GM18907 (cell line): ENCODE measurements around the gene CAPN11.

Source experiments
- ATAC-seq: cut with Tn5 transposase; IDR thresholded peaks from one replicate; pipeline ENCODE4 v1.9.1; 2021; ENCODE audit warnings: mild to moderate bottlenecking, moderate library complexity; ENCODE audit not compliant: unreplicated experiment

Gene CAPN11

DNA sequence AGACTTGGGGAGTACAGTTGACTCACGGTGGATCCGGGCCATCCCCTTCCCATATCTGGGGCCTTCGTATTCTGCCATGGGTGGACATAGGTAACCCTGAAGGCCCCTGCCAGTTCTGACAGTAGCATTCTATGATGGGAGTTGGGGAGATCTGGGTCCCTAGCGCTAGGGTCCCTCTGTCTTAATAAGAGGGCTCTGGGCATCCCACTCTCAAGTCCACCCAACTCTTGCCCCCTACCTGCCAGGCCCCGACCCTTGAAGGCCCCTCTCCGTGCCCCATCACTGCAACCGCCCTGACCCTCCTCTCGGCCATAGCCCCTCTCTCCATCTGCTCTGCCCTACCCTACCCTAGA lies 6.5 kb upstream of the CAPN11 start:
- no peak for ATAC-seq

DNA sequence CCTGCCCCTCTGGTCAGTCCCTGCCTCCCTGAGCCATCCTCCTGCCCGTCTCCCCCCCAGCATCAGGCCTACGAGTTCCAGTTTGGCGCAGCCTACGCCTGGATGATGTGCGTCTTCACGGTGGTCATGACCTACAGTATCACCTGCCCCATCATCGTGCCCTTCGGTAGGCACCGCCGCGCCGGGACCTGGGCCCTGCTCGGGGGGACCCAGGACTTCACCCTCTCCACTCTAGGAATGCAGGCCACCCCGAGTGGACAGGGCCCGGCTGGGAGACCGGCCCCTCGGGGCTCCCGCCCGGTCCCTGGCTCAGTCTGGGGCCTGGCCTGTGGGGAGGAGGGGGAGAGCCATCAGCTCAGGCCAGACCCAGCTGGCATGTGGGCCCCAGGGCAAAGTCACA lies 6.1 kb upstream of the CAPN11 start:
- no peak for ATAC-seq

DNA sequence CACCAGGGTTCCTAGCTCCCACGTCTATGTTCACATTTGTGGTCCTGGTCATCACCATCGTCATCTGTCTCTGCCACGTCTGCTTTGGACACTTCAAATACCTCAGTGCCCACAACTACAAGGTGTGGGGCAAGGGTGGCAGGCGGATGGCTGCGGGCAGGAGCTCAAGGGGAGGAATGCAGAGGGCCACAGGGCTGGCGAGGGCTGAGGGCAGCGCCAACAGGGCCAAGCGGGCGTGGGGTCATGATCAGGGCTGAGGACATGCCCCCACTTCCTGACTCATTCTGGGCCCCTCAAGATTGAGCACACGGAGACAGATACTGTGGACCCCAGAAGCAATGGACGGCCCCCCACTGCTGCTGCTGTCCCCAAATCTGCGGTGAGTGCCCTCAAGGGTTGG lies 4.6 kb upstream of the CAPN11 start:
- no peak for ATAC-seq

DNA sequence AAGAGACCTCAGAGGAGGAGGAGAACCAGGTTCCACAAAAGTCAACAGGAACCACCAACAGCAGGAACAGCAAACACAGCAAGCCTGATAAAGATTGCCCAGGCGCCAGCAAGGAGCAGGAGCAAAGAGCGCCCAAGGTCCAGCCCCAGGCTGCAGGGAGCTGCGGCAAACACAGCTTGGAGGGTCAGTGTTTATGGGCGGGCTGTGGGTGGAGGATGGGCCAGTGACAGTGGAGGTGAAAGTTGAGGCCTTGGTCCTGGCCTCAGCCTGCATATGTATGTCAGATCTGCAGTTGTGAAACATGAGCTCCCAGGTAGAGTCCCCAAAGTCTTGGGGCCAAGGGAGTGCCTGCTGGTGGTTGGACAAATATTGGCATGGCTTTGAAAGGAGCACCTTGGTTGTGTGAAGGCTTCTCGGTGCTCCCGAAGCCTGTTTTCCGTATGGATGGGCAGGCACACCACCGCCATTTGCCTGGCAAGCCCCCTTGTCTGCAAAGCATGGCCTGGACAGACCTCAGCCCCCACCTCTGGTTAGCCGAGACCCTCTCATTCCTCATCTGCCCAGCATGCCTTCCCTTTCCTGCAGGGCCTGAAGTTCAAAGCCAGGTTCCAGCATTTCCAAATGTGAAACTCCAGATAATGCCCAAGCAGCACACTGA lies 2.0 kb upstream of the CAPN11 start:
- no peak for ATAC-seq

DNA sequence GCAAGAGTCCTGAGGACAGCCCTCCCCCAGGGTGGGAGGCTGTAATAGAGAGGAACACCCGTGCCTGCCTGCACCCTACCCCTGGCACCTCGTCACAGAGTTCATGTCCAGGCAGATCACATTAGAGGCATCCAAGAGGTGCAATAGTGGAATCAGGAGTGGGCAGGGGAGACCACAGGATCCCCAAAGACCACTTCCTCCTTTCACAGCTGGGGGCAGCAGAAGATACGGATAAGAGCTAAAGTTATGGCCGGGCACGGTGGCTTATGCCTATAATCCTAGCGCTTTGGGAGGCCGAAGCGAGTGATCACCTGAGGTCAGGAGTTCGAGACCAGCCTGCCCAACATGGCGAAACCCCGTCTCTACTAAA lies 1.5 kb upstream of the CAPN11 start:
- ATAC-seq, result no peak

DNA sequence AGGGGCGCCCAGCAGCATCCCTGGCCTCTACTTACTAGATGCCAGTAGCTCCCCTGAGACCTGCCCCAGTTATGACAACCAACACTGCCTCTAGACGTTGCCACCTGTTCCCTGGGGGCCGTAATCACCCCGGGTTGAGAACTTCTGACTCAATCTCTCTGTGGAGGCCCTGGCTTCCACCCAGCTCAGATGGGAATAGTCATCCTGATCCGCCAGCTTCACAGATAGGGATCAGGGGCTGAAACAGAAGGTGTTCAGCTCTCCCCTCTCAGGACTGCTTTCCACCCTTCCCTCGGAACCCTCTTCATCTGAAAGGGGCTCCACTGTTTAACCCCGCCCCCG lies 3.3 kb downstream of the CAPN11 start:
- ATAC-seq, result no peak

DNA sequence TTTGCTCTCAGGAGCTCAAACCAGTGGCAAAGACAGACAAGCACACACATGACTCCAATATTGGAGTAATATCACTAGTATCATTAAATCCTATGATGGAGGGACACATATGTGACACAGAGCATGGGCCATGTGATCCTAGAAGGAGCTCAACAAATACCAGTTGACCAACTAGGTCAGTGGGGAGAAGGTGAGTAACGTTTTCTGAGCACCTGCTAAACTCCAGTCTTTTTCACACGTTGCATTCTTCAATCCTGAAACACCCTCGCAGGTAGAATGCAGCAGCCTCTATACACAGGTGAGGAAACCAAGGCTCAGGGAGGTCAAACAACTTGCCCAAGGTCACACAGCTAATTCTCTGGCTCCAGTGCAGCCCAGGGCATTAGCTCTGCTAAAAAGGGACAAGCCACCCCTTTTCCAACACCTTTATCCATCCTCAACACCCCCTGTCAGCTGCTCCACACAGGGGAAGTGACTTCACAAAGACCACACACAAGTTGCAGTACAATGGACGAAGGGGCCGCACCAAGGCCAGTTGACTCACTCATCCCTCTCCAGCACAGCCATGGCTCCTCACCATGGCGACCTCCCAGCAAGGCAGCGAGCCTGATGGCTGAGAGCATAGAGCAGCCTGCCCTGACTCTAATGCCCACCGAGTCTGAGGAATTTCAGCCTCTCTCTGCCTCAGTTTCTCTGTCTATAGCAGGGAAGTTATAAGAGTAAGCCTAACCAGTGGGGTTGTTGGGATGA lies 4.4 kb downstream of the CAPN11 start:
- no peak for ATAC-seq

DNA sequence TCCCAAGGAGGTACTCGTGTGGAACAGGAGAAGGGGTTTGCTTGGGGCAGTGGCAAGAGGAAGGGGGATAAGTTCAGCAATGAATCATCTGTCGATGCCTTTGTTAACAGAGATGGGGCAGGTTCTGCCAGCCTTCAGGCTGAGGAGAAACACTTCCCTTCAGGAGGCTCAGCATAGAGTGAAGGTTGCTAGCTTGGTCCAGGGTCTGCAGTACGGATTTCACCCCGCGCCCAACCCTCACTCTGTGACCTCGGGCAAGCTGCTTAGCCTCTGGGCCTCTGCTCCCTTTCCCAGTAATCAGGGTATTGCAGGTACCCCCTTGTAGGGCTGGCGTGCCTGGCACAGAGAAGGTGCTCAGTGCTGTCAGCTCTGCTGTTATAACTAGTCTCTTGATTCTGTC lies 7.5 kb downstream of the CAPN11 start:
- ATAC-seq, result no peak

DNA sequence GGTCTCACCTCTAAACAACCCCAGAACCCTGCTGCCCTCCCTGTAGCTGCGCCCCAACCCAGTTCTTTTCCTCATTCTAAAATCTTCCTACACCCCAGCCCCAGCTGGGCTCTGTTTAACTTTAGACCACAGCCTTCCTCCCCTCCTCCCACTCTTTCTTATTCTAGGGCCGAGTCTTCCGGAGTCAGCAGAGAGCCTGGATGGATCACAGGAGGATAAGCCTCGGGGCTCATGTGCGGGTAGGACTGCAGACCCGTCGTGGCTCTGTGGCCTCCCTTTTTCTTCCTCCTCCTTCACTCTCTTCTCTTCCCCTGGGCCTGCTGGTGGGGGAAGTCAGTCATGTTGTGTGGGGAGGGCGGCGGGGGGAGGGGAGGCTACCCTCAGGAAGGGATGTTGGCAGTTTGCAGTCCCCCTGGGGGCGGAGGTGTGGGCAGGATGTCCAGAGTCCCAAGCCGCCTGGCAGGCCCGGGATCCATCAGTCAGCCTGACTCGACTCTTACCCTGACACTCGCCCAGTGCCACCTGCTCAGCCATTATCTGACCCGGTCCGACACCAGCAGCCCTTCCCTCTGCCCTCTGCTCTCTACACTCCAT lies 8.1 kb downstream of the CAPN11 start:
- no peak for ATAC-seq

DNA sequence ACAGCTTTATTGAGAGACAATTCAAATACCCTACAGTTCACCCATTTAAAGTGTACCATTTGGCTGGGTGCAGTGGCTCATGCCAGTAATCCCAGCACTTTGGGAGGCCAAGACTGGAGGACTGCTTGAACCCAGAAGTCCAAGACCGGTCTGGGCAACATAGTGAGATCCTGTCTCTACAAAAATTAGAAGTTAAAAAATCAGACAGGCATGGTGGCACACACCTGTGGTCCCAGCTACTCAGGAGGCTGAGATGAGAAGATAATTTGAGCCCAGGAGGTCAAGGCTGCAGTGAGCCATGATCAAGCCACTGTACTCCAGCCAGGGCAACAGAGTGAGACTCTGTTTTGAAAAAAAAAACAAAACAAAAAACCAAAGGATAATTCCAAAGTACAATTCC lies 8.9 kb downstream of the CAPN11 start:
- no peak for ATAC-seq

DNA sequence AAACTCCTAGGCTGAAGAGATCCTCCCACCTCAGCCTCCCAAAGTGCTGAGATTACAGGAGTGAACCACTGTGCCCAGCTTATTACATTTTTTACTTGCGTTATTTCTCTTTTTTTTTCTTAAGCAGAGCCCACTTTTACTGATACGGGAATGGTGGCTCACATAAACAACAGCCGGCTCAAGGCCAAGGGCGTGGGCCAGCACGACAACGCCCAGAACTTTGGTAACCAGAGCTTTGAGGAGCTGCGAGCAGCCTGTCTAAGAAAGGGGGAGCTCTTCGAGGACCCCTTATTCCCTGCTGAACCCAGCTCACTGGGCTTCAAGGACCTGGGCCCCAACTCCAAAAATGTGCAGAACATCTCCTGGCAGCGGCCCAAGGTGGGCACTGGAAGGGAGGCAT lies 10.5 kb downstream of the CAPN11 start:
- ATAC-seq, result no peak

DNA sequence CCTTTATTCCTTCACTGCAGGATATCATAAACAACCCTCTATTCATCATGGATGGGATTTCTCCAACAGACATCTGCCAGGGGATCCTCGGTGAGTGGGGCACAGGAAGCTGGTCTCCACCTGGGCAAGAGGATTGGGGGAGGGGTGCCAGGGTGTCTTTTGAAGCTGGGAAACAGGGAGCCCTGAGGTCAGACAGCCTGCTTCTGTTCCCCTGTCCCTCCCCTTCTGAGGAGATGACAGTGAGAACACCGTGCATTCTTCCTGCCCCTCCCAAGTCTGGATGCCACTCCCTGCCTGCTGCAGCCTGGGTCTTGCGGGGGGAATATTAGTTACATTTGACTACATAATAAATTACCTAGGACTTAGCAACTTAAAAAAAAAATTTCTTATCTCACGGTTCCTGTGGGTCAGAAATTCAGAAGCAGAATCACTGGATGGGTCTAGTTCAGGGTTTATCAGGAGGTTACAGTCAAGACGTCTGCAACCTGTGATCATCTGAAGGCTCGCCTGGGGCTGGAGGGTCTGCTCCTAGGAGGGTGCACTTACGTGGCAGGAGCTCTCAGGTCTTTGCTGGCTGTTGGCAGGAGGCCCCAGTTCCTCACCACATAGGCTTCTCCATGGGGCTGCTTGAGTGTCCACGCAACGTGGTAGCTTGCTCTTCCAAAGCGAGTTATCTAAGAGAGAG lies 11.4 kb downstream of the CAPN11 start:
- no peak for ATAC-seq

DNA sequence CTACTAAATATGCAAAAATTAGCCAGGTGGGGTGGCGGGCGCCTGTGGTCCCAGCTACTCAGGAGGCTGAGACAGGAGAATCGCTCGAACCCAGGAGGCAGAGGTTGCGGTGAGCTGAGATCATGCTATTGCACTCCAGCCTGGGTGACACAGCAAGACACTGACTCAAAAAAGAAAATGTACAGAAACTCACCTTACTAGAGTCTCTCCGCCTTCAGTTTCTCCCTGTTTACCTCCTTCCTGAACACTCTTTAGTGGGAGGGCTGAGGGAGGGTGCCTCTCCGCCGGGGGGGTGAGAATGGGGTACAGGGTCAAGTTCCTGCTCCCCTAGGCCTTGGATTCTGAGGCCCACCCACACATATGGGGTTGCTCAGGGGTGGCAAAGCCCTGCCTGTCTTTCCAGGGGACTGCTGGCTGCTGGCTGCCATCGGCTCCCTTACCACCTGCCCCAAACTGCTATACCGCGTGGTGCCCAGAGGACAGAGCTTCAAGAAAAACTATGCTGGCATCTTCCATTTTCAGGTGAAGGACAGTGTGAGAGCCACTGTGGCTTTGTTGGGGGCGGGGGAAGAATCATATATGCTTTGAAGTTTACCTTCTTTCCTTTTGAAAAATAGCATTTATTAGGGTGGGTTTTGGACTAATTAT lies 13.4 kb downstream of the CAPN11 start:
- ATAC-seq, result no peak

DNA sequence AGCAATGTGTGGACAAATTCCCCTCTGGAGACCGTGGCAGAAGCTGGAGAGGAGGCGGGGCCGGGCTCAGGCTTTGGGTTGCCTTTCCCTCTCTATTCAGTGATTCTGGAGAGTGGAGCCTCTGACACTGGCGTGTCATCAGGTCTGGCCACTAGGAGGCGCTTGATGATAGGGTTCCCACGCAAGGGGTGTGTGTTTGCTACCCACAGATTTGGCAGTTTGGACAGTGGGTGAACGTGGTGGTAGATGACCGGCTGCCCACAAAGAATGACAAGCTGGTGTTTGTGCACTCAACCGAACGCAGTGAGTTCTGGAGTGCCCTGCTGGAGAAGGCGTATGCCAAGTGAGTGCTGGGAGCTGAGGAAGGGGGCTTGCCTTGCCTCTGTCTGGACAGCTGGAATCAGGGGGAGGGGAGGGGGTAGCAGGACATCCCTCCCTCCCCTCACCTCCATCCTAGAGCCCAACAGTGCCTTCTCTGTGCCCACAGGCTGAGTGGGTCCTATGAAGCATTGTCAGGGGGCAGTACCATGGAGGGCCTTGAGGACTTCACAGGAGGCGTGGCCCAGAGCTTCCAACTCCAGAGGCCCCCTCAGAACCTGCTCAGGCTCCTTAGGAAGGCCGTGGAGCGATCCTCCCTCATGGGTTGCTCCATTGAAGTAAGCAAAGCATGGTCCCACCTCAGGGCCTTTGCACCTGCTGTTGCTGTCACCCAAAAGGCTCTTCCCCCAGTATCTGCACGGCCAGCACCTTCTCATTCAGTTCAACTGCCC lies 14.3 kb downstream of the CAPN11 start:
- no peak for ATAC-seq

DNA sequence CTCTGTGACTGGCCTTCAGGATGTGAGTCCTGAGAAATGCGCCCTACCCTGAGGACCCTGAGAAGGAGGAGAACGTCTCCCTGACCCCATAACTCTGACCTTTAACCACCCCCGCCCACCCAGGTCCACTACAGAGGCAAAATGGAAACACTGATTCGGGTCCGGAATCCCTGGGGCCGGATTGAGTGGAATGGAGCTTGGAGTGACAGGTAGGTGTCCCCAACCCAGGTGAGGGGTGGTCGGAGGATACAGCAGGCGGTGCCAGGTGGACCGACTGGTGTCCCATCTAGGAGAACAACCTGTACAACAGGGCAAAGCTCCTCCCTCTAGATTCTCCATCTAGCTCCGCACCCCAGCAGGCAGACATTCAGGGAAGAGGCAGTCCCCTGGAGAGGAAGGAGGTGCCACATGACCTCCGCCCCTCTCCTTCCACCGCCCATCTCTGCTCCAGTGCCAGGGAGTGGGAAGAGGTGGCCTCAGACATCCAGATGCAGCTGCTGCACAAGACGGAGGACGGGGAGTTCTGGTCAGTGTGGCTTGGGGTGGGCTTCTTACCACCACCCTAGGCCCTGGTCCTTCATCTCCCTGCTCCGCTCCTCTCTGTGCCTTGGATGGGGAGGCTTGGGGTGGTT lies 17.6 kb downstream of the CAPN11 start:
- ATAC-seq, result peak; percentile 1

DNA sequence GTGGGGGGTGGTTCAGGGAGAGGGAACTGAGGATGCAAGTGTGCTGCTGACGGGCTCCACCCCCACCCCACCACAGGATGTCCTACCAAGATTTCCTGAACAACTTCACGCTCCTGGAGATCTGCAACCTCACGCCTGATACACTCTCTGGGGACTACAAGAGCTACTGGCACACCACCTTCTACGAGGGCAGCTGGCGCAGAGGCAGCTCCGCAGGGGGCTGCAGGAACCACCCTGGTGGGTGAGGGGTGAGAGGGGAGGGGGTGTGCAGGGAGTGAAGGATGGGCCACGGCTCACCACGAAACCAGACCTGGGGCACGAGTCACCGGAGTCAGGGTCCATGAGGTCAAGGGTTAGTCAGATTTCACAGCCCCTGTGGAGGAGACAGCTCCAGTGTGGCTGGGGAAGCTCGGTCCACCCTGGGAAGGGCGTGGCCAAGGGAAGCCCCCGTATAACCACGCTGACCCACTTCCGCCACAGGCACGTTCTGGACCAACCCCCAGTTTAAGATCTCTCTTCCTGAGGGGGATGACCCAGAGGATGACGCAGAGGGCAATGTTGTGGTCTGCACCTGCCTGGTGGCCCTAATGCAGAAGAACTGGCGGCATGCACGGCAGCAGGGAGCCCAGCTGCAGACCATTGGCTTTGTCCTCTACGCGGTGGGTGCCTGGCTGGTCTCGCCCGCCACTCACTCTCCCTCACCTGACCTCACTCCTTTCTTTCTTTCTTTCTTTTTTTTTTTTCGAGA lies 18.3 kb downstream of the CAPN11 start:
- ATAC-seq, result peak; percentile 69

DNA sequence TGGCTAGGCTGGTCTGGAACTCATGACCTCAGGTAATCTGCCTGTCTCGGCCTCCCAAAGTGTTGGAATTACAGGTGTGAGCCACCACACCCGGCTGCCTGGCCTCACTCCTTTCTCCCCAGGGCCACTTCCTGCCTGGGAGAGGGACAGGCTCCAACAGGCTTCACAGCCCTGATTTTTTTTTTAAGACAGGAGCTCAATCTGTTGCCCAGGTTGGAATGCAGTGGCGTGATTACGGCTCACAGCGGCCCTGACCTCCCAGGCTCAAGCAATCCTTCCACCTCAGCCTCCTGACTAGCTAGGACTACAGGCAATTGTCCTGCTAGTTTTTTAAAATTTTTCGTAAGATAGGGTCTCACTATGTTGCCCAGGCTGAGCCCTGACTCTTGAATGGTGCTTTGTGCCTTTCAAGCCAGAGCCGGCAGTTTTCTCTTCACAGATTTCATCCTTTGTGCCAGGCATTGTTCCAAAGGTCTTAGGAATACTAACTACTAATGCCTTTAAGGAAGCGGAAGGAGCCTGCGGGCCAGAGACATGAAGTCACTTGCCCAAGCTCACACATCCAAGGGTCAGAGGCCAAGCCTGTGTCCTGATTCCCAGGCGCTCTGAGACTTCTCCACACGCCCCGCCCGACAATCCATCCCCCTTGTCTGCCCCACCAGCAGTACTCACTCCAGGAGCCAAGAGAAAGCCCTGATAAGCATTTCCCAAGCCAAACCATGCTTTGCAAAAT lies 19.2 kb downstream of the CAPN11 start:
- ATAC-seq, result no peak

DNA sequence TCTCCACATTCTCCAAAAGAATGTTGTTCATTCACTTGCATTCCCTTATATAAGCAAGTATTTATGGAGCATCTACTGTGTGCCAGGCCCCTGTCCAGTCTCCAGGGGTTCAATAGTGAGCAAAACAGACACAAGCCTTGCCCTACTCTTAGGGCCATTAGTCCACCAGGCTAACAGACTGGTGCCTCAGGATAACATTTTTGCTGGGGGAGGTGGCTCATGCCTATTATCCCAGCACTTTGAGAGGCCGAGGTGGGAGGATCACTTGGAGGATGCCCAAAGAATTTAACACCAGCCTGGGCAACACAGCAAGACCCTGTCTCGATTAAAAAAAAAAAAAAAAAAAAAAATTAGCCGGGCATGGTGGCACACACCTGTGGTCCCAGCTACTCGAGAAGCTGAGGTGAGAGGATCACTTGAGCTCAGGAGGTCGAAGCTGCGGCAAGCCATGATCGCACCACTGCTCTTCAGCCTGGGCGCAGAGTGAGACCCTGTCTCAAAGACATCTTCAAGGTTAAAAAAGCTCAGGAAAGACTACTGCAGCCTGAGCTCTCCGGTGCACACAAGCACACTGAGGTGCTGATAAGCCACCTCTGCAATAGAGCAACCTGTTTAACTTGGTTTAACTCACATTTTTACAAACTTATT lies 19.9 kb downstream of the CAPN11 start:
- no peak for ATAC-seq
